Measurements from ENCODE around the gene SLITRK3. TPM values are rescaled to one million over a fixed set of nuclear protein-coding genes. Genes with fewer than 3 reads are reported as not detected.
"Not testable (repeated sequence)": the region's sequence is repeated elsewhere in the genome, so short reads cannot be mapped to it uniquely, and the experiment has no call there.

The SLITRK3 gene
- total RNA-seq, 1 donor from 2014 or later, result not detected

GRCh38 chr3:165193366-165194254, 2.6 kb downstream of the SLITRK3 start:
- no peak for DNase-seq (ENCODE audit: low read depth, low spot score)

- no peak for DNase-seq (ENCODE audit: low read depth, low spot score)
Measured at GRCh38 chr3:165192610-165193192, 3.5 kb downstream of the SLITRK3 start.

- no peak for DNase-seq (ENCODE audit: low read depth, low spot score)
Measured at GRCh38 chr3:165191491-165191890, 4.7 kb downstream of the SLITRK3 start.

GRCh38 chr3:165188452-165188851, 7.7 kb downstream of the SLITRK3 start:
- no peak for DNase-seq (ENCODE audit: low read depth, low spot score)

GRCh38 chr3:165185707-165186327, 10.4 kb downstream of the SLITRK3 start:
- no peak for DNase-seq (ENCODE audit: low read depth, low spot score)

- no peak for DNase-seq (ENCODE audit: low read depth, low spot score)
Measured at GRCh38 chr3:165181556-165181955, 14.6 kb downstream of the SLITRK3 start.

- no peak for DNase-seq (ENCODE audit: low read depth, low spot score)
Measured at GRCh38 chr3:165170236-165170635, 25.9 kb downstream of the SLITRK3 start.

GRCh38 chr3:165169368-165169767, 26.8 kb downstream of the SLITRK3 start:
- DNase-seq (ENCODE audit: low read depth, low spot score), result no peak

GRCh38 chr3:165162883-165163282, 33.3 kb downstream of the SLITRK3 start:
- no peak for DNase-seq (ENCODE audit: low read depth, low spot score)

- no peak for DNase-seq (ENCODE audit: low read depth, low spot score)
Measured at GRCh38 chr3:165159760-165160421, 36.3 kb downstream of the SLITRK3 start.

GRCh38 chr3:165158011-165158410, 38.2 kb downstream of the SLITRK3 start:
- no peak for DNase-seq (ENCODE audit: low read depth, low spot score)

- no peak for DNase-seq (ENCODE audit: low read depth, low spot score)
Measured at GRCh38 chr3:165156757-165157420, 39.3 kb downstream of the SLITRK3 start.

- DNase-seq (ENCODE audit: low read depth, low spot score), result no peak
Measured at GRCh38 chr3:165148876-165149441, 47.2 kb downstream of the SLITRK3 start.

GRCh38 chr3:165144271-165144670, 51.9 kb downstream of the SLITRK3 start:
- no peak for DNase-seq (ENCODE audit: low read depth, low spot score)

- DNase-seq (ENCODE audit: low read depth, low spot score), result not testable (repeated sequence)
Measured at GRCh38 chr3:165139918-165140317, 56.3 kb downstream of the SLITRK3 start.

Other genes starting within 250 kb of the SLITRK3 start
- gene SI, start 117.9 kb downstream of the SLITRK3 start, total RNA-seq, result not detected in 2 replicates

Data from pulmonary artery endothelial cell (primary cell).